HEK293 (cell line): ENCODE measurements around the gene MBD3L4.
"Not testable (repeated sequence)": the region's sequence is repeated elsewhere in the genome, so short reads cannot be mapped to it uniquely, and the experiment has no call there.

Experiments
- CTCF ChIA-PET: fragments of 350-600 bp; formaldehyde crosslinking; extraction: SDS; loops from one replicate; lab custom pipeline; 2021; ENCODE audit warnings: antibody characterized with exemption; lab: Yijun Ruan, JAX
- POLR2A ChIA-PET: fragments of 300-600 bp; formaldehyde crosslinking; extraction: SDS; loops from one replicate; lab custom pipeline; 2020; ENCODE audit warnings: antibody characterized with exemption, inconsistent platforms; lab: Yijun Ruan, JAX
- H3K27ac ChIP-seq: fragments of 200-500 bp; sonication (Bioruptor generic); 2 replicates; pipeline ENCODE4 v1.5.1; 2014; ENCODE audit warnings: low read depth, low read length, control low read depth, inconsistent platforms; ENCODE audit errors: extremely low read depth
- H3K36me3 ChIP-seq, 2 experiments: fragments of 200-500 bp in 1 of 2; sonication (Bioruptor generic) in 1 of 2; 1 replicate in 1 of 2; 2 replicates in 1 of 2; pipeline ENCODE4 v1.5.1; 2014 to 2017; ENCODE audit warnings: inconsistent platforms in 2 of 2, low read length in 2 of 2; ENCODE audit not compliant: control insufficient read depth in 2 of 2, insufficient read depth in 1 of 2
- H3K4me1 ChIP-seq: fragments of 200-500 bp; sonication (Bioruptor generic); 2 replicates; pipeline ENCODE4 v1.5.1; 2014; ENCODE audit warnings: mild to moderate bottlenecking, low read length, inconsistent platforms; ENCODE audit not compliant: control insufficient read depth, insufficient read depth
- H3K4me3 ChIP-seq: 2 replicates; pipeline ENCODE4 v1.5.1; 2011; ENCODE audit warnings: low read depth, mild to moderate bottlenecking, control low read depth, low read length, moderate library complexity
- H3K9me3 ChIP-seq: fragments of 200-500 bp; sonication (Bioruptor generic); 2 replicates; pipeline ENCODE4 v1.5.1; 2014; ENCODE audit warnings: low read depth, low read length, inconsistent platforms; ENCODE audit not compliant: control insufficient read depth, insufficient read depth
- GLIS1 ChIP-seq: fragments of 450-650 bp; formaldehyde crosslinking; IDR thresholded peaks from 2 replicates; pipeline ENCODE4 v1.5.1; 2016; ENCODE audit warnings: missing biosample characterization, missing genetic modification characterization
- MEIS1 ChIP-seq: sonication (generic); formaldehyde crosslinking; IDR thresholded peaks from 2 replicates; pipeline ENCODE4 v1.8.1; 2022; ENCODE audit warnings: missing genetic modification reagents, mild to moderate bottlenecking, borderline replicate concordance
- ZNF121 ChIP-seq: fragments of 450-650 bp; formaldehyde crosslinking; IDR thresholded peaks from 2 replicates; pipeline ENCODE4 v1.5.1; 2016; ENCODE audit warnings: missing biosample characterization, missing genetic modification characterization
- ZNF221 ChIP-seq: fragments of 450-650 bp; formaldehyde crosslinking; IDR thresholded peaks from 2 replicates; pipeline ENCODE4 v1.5.1; 2017; ENCODE audit warnings: missing biosample characterization, missing genetic modification characterization, borderline replicate concordance
- ZNF292 ChIP-seq: fragments of 450-650 bp; formaldehyde crosslinking; IDR thresholded peaks from 2 replicates; pipeline ENCODE4 v1.5.1; 2016; ENCODE audit warnings: low read depth, missing biosample characterization, missing genetic modification characterization, borderline replicate concordance
- ZNF366 ChIP-seq: fragments of 450-650 bp; formaldehyde crosslinking; conservative IDR thresholded peaks from 2 replicates; pipeline ENCODE4 v1.5.1; 2016; ENCODE audit warnings: missing biosample characterization, missing genetic modification characterization
- ZNF530 ChIP-seq: fragments of 450-650 bp; formaldehyde crosslinking; IDR thresholded peaks from 2 replicates; pipeline ENCODE4 v1.5.1; 2016; ENCODE audit warnings: low read depth, missing biosample characterization, missing genetic modification characterization
- ZNF561 ChIP-seq: fragments of 450-650 bp; IDR thresholded peaks from 2 replicates; pipeline ENCODE4 v1.5.1; 2018; ENCODE audit warnings: missing biosample characterization, missing genetic modification characterization, borderline replicate concordance
- ZNF626 ChIP-seq: fragments of 450-650 bp; sonication (Bioruptor Pico); formaldehyde crosslinking; IDR thresholded peaks from 2 replicates; pipeline ENCODE4 v1.5.1; 2018; ENCODE audit warnings: missing biosample characterization, missing genetic modification characterization, inconsistent platforms
- ZNF670 ChIP-seq: fragments of 450-650 bp; formaldehyde crosslinking; IDR thresholded peaks from 2 replicates; pipeline ENCODE4 v1.5.1; 2016; ENCODE audit warnings: missing biosample characterization, missing genetic modification characterization, low read depth
- ZNF791 ChIP-seq: fragments of 450-650 bp; formaldehyde crosslinking; IDR thresholded peaks from 2 replicates; pipeline ENCODE4 v1.5.1; 2016; ENCODE audit warnings: missing biosample characterization, missing genetic modification characterization

Gene MBD3L4

DNA sequence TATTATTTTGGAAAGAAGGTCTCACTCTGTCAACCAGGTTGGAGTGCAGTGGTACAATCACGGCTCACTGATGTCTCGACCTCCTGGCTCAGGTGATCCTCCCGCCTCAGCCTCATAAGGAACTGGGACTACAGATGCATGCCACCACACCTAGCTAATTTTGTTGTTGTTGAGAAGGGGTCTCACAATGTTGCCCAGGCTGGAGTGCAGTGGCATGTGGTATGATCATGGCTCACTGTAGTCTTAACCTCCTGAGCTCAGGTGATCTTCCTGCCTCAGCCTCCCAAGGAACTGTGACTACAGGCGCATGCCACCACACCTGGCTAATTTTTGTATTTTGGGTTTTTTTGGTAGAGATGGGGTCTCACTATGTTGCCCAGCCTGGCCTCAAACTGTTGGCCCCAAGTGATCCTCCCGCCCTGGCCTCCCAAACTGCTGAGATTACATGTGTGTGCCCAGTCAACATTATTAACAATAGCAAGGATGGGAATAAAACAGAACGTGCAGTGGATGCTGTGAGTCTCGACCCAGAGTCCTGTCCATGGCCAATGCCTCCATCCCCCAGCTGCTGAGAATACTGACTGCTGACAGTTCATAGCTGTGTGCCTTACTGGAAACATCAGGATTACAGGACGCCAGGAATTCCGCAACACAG is 23.9 kb upstream of the MBD3L4 start:
- Histone ChIP-seq H3K36me3 (no peaks in the 10 kb centered on the region), H3K27ac (no peak overlapping the region), H3K9me3 (no peaks in the 10 kb centered on the region), H3K4me3 (no peak overlapping the region), H3K4me1 (no peaks in the 10 kb centered on the region)
- TF ChIP-seq ZNF221 (tag by site-specific recombination), result no peak
- no peak for TF ChIP-seq ZNF530 (tag by site-specific recombination)
- TF ChIP-seq ZNF121 (tag by site-specific recombination), result peak; percentile 61; the same call in 1 of the 2 replicates
- ChIA-PET POLR2A (interaction anchor here (0.6 kb wide), 1 partner anchor 514 kb away, joined by 6 read pairs; no protein-coding TSS in a partner anchor), CTCF (interaction anchor here (1.6 kb wide), 1 partner anchor 290 kb away, joined by 4 read pairs; no protein-coding TSS in a partner anchor)

DNA sequence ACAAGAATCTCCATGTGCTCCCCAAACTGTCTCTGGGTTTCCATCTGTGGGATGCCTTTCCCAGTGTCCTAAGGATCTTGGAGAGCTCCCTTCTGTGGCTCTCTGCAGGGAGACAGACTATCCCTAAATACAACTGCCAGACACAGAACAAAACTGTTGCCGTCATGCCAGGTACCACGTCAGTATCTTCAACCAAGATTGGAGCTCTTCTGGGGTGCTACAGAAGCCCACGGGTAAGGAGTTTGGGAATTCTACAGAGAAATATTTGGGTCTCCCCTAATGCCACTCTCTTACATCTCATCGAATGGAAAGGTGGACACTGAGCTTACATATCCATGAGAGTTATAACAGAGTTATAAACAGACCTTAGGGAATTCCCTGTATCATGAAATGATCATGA is 23.4 kb upstream of the MBD3L4 start:
- Histone ChIP-seq H3K9me3 (no peaks in the 10 kb centered on the region), H3K36me3 (no peaks in the 10 kb centered on the region), H3K4me3 (no peak overlapping the region), H3K27ac (no peak overlapping the region), H3K4me1 (no peaks in the 10 kb centered on the region)
- TF ChIP-seq ZNF626 (tag by site-specific recombination) (no peak), GLIS1 (tag by site-specific recombination) (no peak), ZNF670 (tag by site-specific recombination) (no peak), MEIS1 (CRISPR knock-in tag) (no peak), ZNF791 (tag by site-specific recombination) (no peak), ZNF561 (no peak), ZNF292 (tag by site-specific recombination) (no peak), ZNF530 (tag by site-specific recombination) (no peak), ZNF366 (tag by site-specific recombination) (no peak)
- ChIA-PET CTCF (interaction anchor here (0.5 to 1.6 kb wide), 2 partner anchors 38 to 291 kb away, joined by 3 to 4 read pairs; no protein-coding TSS in a partner anchor), POLR2A (interaction anchor here (0.6 kb wide), 1 partner anchor 513 kb away, joined by 6 read pairs; no protein-coding TSS in a partner anchor)

DNA sequence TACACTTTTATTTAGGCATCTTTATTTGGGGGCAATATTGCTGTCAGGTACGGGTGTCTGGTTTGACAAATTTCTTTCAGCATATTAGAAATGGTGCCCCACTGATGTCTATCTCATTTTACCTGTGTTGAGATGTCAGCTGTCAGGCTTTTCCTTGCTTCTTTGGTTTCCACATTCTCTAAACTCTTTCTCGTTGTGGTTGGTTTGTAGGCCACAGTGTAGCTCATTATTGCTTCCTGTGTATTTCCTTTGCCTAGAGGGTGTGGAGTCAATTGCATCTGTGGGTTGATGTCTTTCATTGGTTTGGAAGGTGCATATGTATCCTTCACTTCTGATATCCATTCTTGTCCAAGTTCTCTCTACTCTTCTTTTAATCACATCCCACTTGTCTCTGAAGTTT is 20.0 kb upstream of the MBD3L4 start:
- H3K9me3 ChIP-seq, CTCF ChIA-PET, POLR2A ChIA-PET, H3K36me3 ChIP-seq, H3K4me3 ChIP-seq, H3K27ac ChIP-seq, H3K4me1 ChIP-seq: not testable (repeated sequence)

DNA sequence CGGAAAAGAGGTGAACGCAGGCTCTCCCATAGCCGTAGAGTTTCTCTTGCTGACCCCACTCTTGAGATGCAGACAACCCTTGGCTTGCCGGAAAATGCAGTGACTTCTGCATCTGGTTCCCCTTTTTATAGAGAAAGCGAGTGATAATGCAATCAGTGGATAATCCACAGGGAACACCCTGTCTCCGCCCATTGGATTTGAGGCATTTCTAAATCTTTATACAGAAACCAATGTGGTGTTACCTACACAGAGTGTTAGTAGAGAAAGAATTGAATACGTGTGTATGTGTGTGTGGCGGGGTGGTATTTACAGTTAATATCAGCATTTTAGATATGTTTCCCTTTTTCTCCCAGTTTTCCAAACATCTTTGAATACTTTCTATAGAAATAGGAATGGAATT is 18.6 kb upstream of the MBD3L4 start, which contains the start of gene MBD3L3:
Gene MBD3L3 (minus strand): TSS at position 101 of the 400 bp plus-strand sequence. CDS start 71 bp downstream, at position 30.
- H3K36me3 ChIP-seq, H3K27ac ChIP-seq, H3K4me1 ChIP-seq, CTCF ChIA-PET, H3K9me3 ChIP-seq, H3K4me3 ChIP-seq, POLR2A ChIA-PET: not testable (repeated sequence)

DNA sequence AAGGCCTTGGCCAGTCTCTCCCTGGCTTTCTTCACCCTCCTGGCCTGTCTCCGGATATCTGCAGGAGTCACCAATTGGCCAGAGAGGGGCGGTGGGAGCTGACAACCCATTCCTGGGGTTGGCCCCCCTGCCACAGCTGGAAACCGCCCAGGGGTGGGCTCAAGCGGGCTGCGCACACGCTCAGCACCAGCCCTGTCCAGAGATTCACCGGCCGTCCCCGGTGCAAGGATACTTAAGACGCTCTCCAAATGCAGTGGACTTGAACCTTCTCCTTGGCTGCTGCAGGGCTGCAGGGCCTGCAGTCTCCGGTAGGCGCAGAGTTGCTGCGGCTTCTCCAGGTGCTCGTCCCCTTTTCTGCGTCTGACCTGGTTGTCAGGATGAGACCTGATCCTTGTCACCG is 16.4 kb upstream of the MBD3L4 start:
- H3K9me3 ChIP-seq, H3K4me3 ChIP-seq, H3K27ac ChIP-seq, CTCF ChIA-PET, H3K36me3 ChIP-seq, POLR2A ChIA-PET, H3K4me1 ChIP-seq: not testable (repeated sequence)

DNA sequence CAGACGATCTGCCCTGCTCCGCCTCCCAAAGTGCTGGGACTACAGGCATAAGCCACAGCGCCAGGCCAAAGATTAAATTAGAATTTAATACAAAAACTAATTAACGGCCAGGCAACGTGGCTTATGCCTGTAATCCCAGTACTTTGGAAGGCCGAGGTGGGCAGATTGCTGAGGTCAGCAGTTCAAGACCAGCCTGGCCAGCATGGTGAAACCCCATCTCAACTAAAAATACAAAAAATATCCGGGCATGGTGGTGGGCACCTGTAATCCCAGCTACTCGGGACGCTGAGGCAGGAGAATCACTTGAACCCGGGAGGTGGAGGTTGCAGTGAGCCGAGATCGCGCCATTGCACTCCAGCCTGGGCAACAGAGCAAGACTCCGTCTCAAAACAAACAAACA is 15.7 kb upstream of the MBD3L4 start:
- POLR2A ChIA-PET, CTCF ChIA-PET: not testable (repeated sequence)

DNA sequence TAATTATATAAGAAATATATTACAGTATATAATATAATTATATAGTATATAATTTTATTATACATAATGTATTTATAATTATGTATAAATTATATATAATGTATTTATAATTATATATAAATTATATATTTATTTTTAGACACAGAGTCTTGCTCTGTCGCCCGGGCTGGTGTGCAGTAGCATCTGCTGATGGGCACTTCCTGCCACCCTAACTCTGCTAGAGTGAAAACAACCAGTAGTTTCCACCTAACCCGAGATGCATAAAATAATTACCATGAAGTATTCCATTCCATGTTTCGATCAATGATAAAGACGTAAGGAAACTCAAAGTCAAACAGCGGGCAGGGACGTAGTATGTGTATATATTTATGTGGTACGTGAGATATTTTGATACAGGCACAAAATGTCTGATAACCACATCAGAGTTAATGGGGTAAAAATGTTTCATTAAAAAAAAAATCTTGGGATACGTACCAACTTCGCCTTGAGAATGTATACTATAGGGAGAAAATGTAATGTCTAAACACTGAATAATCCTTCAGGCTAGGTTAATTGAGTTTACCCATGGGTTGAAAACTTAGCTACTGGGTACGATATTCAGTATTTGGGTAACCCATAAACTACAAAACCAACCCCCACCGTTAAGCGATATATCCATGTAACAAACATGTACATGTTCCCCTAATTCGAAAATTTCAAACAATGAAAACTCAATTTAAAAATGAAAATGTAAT is 14.8 kb upstream of the MBD3L4 start:
- H3K9me3 ChIP-seq, H3K27ac ChIP-seq, H3K36me3 ChIP-seq, H3K4me3 ChIP-seq, POLR2A ChIA-PET, H3K4me1 ChIP-seq, CTCF ChIA-PET: not testable (repeated sequence)

More for the DNA sequence above, 15.7 kb upstream of the MBD3L4 start:
- not testable (repeated sequence) for H3K36me3 ChIP-seq, H3K4me3 ChIP-seq, H3K27ac ChIP-seq, H3K9me3 ChIP-seq, H3K4me1 ChIP-seq

DNA sequence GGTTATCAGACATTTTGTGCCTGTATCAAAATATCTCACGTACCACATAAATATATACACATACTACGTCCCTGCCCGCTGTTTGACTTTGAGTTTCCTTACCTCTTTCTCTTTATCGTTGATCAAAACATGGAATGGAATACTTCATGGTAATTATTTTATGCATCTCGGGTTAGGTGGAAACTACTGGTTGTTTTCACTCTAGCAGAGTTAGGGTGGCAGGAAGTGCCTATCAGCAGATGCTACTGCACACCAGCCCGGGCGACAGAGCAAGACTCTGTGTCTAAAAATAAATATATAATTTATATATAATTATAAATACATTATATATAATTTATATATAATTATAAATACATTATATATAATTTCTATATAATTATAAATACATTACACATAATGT is 12.9 kb upstream of the MBD3L4 start:
- POLR2A ChIA-PET, H3K27ac ChIP-seq, CTCF ChIA-PET, H3K4me1 ChIP-seq, H3K4me3 ChIP-seq, H3K9me3 ChIP-seq, H3K36me3 ChIP-seq: not testable (repeated sequence)
